RWPE2 (cell line): ENCODE results near the gene P3H3.

ENCODE experiments used
- ATAC-seq: fragments of 200-7000 bp; cut with Tn5 transposase; 3 replicates; pipeline ENCODE4 v1.9.1; 2021; ENCODE audit warnings: low read depth
- DNase-seq: peaks from one replicate; pipeline ENCODE4 v3.0.0-alpha.2; 2020; ENCODE audit warnings: low spot score
- H3K27ac ChIP-seq: fragments of 450-650 bp; 2 replicates; pipeline ENCODE4 v1.5.1; 2017; ENCODE audit warnings: mild to moderate bottlenecking; ENCODE audit not compliant: poor library complexity, severe bottlenecking
- H3K27me3 ChIP-seq: fragments of 250-450 bp; sonication (Bioruptor Pico); 2 replicates; pipeline ENCODE4 v1.5.1; 2021; ENCODE audit warnings: mild to moderate bottlenecking, moderate library complexity; ENCODE audit not compliant: insufficient read depth, poor library complexity, severe bottlenecking
- H3K36me3 ChIP-seq: fragments of 250-450 bp; sonication (Bioruptor Pico); 2 replicates; pipeline ENCODE4 v1.5.1; 2020; ENCODE audit warnings: low read depth, mild to moderate bottlenecking, moderate library complexity
- H3K4me1 ChIP-seq: fragments of 250-450 bp; sonication (Bioruptor Pico); 2 replicates; pipeline ENCODE4 v1.5.1; 2021; ENCODE audit warnings: mild to moderate bottlenecking, moderate library complexity; ENCODE audit not compliant: insufficient read depth, poor library complexity, severe bottlenecking
- H3K4me3 ChIP-seq: fragments of 250-450 bp; sonication (Bioruptor Pico); 2 replicates; pipeline ENCODE4 v1.5.1; 2021; ENCODE audit warnings: mild to moderate bottlenecking, moderate library complexity; ENCODE audit not compliant: severe bottlenecking
- H3K9me3 ChIP-seq: fragments of 250-450 bp; sonication (Bioruptor Pico); 2 replicates; pipeline ENCODE4 v1.5.1; 2021; ENCODE audit warnings: mild to moderate bottlenecking, moderate library complexity; ENCODE audit not compliant: severe bottlenecking
- TF ChIP-seq, protein P1 (sequence below): fragments of 450-650 bp; IDR thresholded peaks from one replicate; pipeline ENCODE4 v1.5.1; 2017; ENCODE audit warnings: mild to moderate bottlenecking, moderate library complexity; ENCODE audit not compliant: poor library complexity, severe bottlenecking

P3H3 gene

GRCh38 chr12:6830286-6830890 is 2.2 kb downstream of the P3H3 start:
- Histone ChIP-seq H3K4me3 (no peak overlapping the region), H3K4me1 (peaks cover 3% of the 10 kb centered on the region), H3K27ac (no peak overlapping the region), H3K9me3 (no peaks in the 10 kb centered on the region), H3K36me3 (peaks cover 46% of the 10 kb centered on the region), H3K27me3 (no peaks in the 10 kb centered on the region)
- DNase-seq, result no peak
- no peak for ATAC-seq
- TF ChIP-seq, protein P1, sequence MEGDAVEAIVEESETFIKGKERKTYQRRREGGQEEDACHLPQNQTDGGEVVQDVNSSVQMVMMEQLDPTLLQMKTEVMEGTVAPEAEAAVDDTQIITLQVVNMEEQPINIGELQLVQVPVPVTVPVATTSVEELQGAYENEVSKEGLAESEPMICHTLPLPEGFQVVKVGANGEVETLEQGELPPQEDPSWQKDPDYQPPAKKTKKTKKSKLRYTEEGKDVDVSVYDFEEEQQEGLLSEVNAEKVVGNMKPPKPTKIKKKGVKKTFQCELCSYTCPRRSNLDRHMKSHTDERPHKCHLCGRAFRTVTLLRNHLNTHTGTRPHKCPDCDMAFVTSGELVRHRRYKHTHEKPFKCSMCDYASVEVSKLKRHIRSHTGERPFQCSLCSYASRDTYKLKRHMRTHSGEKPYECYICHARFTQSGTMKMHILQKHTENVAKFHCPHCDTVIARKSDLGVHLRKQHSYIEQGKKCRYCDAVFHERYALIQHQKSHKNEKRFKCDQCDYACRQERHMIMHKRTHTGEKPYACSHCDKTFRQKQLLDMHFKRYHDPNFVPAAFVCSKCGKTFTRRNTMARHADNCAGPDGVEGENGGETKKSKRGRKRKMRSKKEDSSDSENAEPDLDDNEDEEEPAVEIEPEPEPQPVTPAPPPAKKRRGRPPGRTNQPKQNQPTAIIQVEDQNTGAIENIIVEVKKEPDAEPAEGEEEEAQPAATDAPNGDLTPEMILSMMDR, result no peak

DNA sequence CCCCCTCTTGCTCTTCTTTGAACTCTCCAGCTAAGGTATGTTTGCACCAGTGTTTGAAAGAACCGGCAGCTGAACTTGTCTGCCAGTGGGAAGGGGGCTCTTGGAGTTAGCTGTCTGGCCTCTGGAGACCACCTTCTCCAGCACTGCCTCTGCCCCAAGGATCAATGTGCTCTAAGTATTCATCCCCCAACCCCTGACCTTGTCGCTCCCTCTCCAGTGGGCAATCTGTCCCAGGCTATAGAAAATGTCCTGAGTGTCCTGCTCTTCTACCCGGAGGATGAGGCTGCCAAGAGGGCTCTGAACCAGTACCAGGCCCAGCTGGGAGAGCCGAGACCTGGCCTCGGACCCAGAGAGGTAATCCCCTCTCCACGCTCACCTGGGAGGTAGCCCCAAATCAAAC is 2.8 kb downstream of the P3H3 start:
- Histone ChIP-seq H3K27ac (no peak overlapping the region), H3K4me3 (no peak overlapping the region), H3K4me1 (peaks cover 3% of the 10 kb centered on the region), H3K27me3 (no peaks in the 10 kb centered on the region), H3K36me3 (peaks cover 50% of the 10 kb centered on the region), H3K9me3 (no peaks in the 10 kb centered on the region)
- ATAC-seq (no peak), DNase-seq (no peak)
- TF ChIP-seq, protein P1, result no peak

DNA sequence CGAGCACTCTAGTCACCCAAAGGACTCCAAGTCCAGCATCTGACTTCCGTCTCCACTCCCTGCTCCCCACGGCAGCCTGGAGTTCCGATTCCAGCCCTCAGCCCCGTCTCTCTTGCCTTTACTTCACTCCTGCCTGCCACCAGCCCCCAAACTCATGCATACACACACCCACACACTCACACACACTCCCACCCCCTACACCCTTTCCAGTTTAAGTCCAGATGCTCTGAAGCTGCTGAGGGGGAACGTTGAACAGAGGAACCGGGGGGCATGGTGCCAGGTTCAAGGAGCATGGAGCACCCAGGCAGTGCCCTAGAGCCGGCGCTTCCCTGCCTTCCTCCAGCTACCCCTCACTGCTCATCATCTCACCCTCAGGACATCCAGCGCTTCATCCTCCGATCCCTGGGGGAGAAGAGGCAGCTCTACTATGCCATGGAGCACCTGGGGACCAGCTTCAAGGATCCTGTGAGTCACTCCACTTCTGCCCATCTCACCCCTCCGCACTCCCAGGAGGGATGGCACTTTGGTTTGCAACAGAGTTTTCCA is 3.3 kb downstream of the P3H3 start:
- peaks cover 56% of the 10 kb centered on the region for H3K36me3 ChIP-seq
- TF ChIP-seq, protein P1, result no peak
- DNase-seq, result no peak

GRCh38 chr12:6832125-6832524 is 3.9 kb downstream of the P3H3 start:
- Histone ChIP-seq H3K4me3 (no peak overlapping the region), H3K9me3 (no peaks in the 10 kb centered on the region), H3K27me3 (no peaks in the 10 kb centered on the region), H3K27ac (no peak overlapping the region), H3K4me1 (peaks cover 2% of the 10 kb centered on the region), H3K36me3 (peaks cover 62% of the 10 kb centered on the region)
- DNase-seq, result no peak
- TF ChIP-seq, protein P1, result no peak
- ATAC-seq, result no peak

More for the DNA sequence above, 3.3 kb downstream of the P3H3 start:
- H3K27ac ChIP-seq, result no peak overlapping the region
- no peaks in the 10 kb centered on the region for H3K9me3 ChIP-seq
- ATAC-seq, result no peak
- no peaks in the 10 kb centered on the region for H3K27me3 ChIP-seq
- no peak overlapping the region for H3K4me3 ChIP-seq
- H3K4me1 ChIP-seq, result peaks cover 3% of the 10 kb centered on the region

DNA sequence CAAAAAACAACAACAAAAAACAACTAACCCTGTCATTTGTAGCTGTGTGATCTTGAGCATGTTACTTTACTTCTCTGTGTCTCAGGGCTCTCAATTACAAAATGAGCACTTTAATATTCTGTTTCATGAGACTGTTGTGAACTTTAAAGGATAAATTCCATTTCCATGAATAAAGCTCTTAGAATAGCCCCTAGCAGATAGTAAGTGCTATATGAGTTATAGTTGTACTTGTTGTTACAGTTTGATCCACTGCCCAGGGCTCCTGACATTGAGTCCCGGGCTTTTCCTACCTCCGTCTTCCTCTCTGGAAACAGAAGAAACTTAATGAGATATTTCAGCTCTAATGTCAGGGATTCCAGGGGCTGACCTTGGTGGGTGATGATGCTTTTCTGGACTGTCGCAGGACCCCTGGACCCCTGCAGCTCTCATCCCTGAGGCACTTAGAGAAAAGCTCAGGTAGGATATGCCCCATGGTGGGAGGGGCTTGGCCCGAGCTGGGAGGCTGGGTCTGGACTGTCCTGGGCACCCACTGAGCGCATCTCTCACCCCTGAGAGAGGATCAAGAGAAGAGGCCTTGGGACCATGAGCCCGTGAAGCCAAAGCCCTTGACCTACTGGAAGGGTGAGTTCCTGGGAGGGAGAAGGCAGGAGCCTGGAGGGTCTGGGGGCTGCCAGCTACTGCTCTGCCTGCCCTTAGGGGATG is 5.1 kb downstream of the P3H3 start:
- DNase-seq (no peak), ATAC-seq (no peak)
- TF ChIP-seq, protein P1, result no peak
- no peak overlapping the region for H3K27ac ChIP-seq
- H3K9me3 ChIP-seq, result no peaks in the 10 kb centered on the region
- peaks cover 72% of the 10 kb centered on the region for H3K36me3 ChIP-seq
- H3K27me3 ChIP-seq, result no peaks in the 10 kb centered on the region
- H3K4me1 ChIP-seq, result no peaks in the 10 kb centered on the region
- H3K4me3 ChIP-seq, result no peak overlapping the region
